ENCODE data around the gene SMIM22. TPM values are rescaled to one million over a fixed set of nuclear protein-coding genes. Genes with fewer than 3 reads are reported as not detected.

The SMIM22 gene
- 10.1 TPM for total RNA-seq

GRCh38 chr16:4795181-4795827 lies at the start of gene SMIM22:
Gene SMIM22, plus strand, starts transcription at chr16:4795369. Its CDS starts 366 bp downstream, at chr16:4795735.

GRCh38 chr16:4766875-4767628 lies 28.1 kb upstream of the SMIM22 start, which contains the start of gene ZNF500:
Gene ZNF500, minus strand, starts transcription at chr16:4767162. Its CDS starts 1,184 bp downstream, at chr16:4765978.

GRCh38 chr16:4787627-4788482 lies 7.3 kb upstream of the SMIM22 start, which contains the start of gene SEPTIN12:
Gene SEPTIN12, minus strand, starts transcription at chr16:4788345. Its CDS starts 700 bp downstream, at chr16:4787645.

GRCh38 chr16:4801962-4802658 lies 6.9 kb downstream of the SMIM22 start, which contains the start of gene ROGDI:
Gene ROGDI, minus strand, starts transcription at chr16:4802633. Its CDS starts 62 bp downstream, at chr16:4802571.

Small RNA genes within 50 kb of the gene (small RNA-seq; reads per million reads assigned to genes)
- gene RF00017 (ENCODE audit: low replicate concordance) = not detected

Other genes with a start within 250 kb of the SMIM22 start
- gene C16orf96, start 239.0 kb upstream of the SMIM22 start, total RNA-seq = 0.12 TPM
- gene UBALD1, start 180.5 kb upstream of the SMIM22 start, total RNA-seq = 15.9 TPM
- gene MGRN1, start 170.5 kb upstream of the SMIM22 start, total RNA-seq = 59.4 TPM
- 54.7 TPM for gene NUDT16L1, start 101.8 kb upstream of the SMIM22 start, total RNA-seq
- gene ANKS3, start 61.1 kb upstream of the SMIM22 start, total RNA-seq = 25.6 TPM
- gene DNAAF8, start 60.8 kb upstream of the SMIM22 start, total RNA-seq = 1.1 TPM
- gene ZNF500, start 28.2 kb upstream of the SMIM22 start, total RNA-seq = 20.8 TPM
- not detected for gene SEPTIN12, start 7.0 kb upstream of the SMIM22 start, total RNA-seq
- 19.6 TPM for gene ROGDI, start 7.3 kb downstream of the SMIM22 start, total RNA-seq
- 67.5 TPM for gene GLYR1, start 51.9 kb downstream of the SMIM22 start, total RNA-seq
- gene UBN1, start 52.1 kb downstream of the SMIM22 start, total RNA-seq = 27.6 TPM
- 22.7 TPM for gene PPL, start 141.8 kb downstream of the SMIM22 start, total RNA-seq
- 0.82 TPM for gene SEC14L5, start 163.0 kb downstream of the SMIM22 start, total RNA-seq
- 16.2 TPM for gene NAGPA, start 238.6 kb downstream of the SMIM22 start, total RNA-seq